ENCODE results near the gene FYB1.

DNA sequence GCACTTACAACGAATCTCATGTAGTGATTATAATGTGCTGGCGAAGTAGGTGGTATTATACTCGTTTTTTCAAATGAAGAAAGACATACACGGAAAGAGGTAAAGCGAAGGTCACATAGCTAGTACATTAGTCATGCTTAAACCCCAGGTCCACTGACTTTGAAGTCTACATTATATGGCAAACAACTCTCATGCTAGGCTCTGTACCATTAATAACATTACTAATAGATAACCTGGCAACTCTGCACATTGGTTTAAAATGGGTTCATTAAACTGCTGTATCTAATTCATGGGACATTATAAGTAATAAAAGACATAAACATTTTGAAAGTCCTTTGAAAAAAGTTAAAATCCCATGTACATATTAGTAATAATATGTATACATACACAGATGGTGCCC is 21.2 kb downstream of the FYB1 start:
- TF ChIP-seq ESRRG (CRISPR knock-in tag; IDR thresholded peaks at IDR 0.05): no peak
- TF ChIP-seq ZFP30 (CRISPR knock-in tag; IDR thresholded peaks at IDR 0.05): no peak
- no peak for TF ChIP-seq RARB (CRISPR knock-in tag; IDR thresholded peaks at IDR 0.05)
- TF ChIP-seq GLIS3 (CRISPR knock-in tag; IDR thresholded peaks at IDR 0.05): no peak
- TF ChIP-seq TOX (CRISPR knock-in tag; IDR thresholded peaks at IDR 0.05; ENCODE audit: borderline replicate concordance): no peak
